HCT116 (cell line): ENCODE data around the gene RPL3. TPM values are rescaled to one million over a fixed set of nuclear protein-coding genes. Genes with fewer than 3 reads are reported as not detected.

Experiments used
- ATAC-seq: fragments of 200-7000 bp; cut with Tn5 transposase; 2 replicates; pipeline ENCODE4 v1.9.1; 2020; ENCODE audit warnings: mild to moderate bottlenecking, moderate library complexity
- BruUV-seq: library from RNA; stranded (reverse); fragments of 400-500 nt; replicated peaks from 2 replicates; lab custom pipeline; 2021; lab: Mats Ljungman, UMichigan
- CTCF ChIA-PET: fragments of 300-600 bp; sonication (Branson Sonifier 250); formaldehyde crosslinking; loops from one replicate; lab custom pipeline; 2021; ENCODE audit warnings: antibody characterized with exemption; lab: Charles Lee
- POLR2A ChIA-PET: fragments of 300-600, 350-600 bp; sonication (Branson Sonifier 250); formaldehyde crosslinking; loops from one replicate; lab custom pipeline; 2021; ENCODE audit warnings: antibody characterized with exemption; lab: Charles Lee
- RAD21 ChIA-PET, 2 experiments: fragments of 300-600 bp; sonication (Branson Sonifier 250); formaldehyde crosslinking; loops; one replicate each; lab custom pipeline; 2023; ENCODE audit warnings: low total read pairs in 2 of 2; ENCODE audit not compliant: uncharacterized antibody in 2 of 2, unreplicated experiment in 2 of 2, low non-redundant PET in 1 of 2; lab: Charles Lee
- DNase-seq: peaks from one replicate; pipeline ENCODE4 v3.0.0-alpha.2; 2010; ENCODE audit warnings: low read depth, low spot score
- H2AFZ ChIP-seq: fragments of 200-600 bp; shearing (Covaris generic), sonication (generic); 2 replicates; pipeline ENCODE4 v1.6.1; 2017; ENCODE audit warnings: low read depth, mixed run types, mixed read lengths, antibody characterized with exemption, low read length; ENCODE audit not compliant: poor library complexity, severe bottlenecking
- H3K27ac ChIP-seq: 2 replicates; pipeline ENCODE4 v1.5.1; 2012; ENCODE audit warnings: low read depth, low read length
- H3K27me3 ChIP-seq: fragments of 200-600 bp; sonication (generic); 2 replicates; pipeline ENCODE4 v1.6.1; 2016; ENCODE audit warnings: mixed run types, low read length, mixed read lengths; ENCODE audit not compliant: insufficient read depth
- H3K36me3 ChIP-seq, 2 experiments: fragments of 200-500 bp in 1 of 2; fragments of 200-600 bp in 1 of 2; sonication (Bioruptor generic) in 1 of 2; sonication (generic) in 1 of 2; 2 replicates each; pipeline versions ENCODE4 v1.5.1 to v1.6.1; 2014 to 2016; ENCODE audit warnings: low read length in 2 of 2, inconsistent platforms in 1 of 2, mixed read lengths in 1 of 2, mixed run types in 1 of 2; ENCODE audit not compliant: insufficient read depth in 2 of 2, control insufficient read depth in 1 of 2
- H3K4me1 ChIP-seq, 2 experiments: fragments of 200-600 bp in 1 of 2; sonication (generic) in 1 of 2; 2 replicates each; pipeline versions ENCODE4 v1.5.1 to v1.6.1; 2012 to 2017; ENCODE audit warnings: low read length in 2 of 2, inconsistent platforms in 1 of 2, mild to moderate bottlenecking in 1 of 2, mixed read lengths in 1 of 2, mixed run types in 1 of 2, moderate library complexity in 1 of 2; ENCODE audit not compliant: insufficient read depth in 2 of 2, control insufficient read depth in 1 of 2
- H3K4me2 ChIP-seq: fragments of 200-600 bp; sonication (generic); 2 replicates; pipeline ENCODE4 v1.6.1; 2017; ENCODE audit warnings: mixed run types, low read length, mixed read lengths
- H3K4me3 ChIP-seq, 2 experiments: fragments of 200-600 bp in 1 of 2; sonication (generic) in 1 of 2; replicated peaks in 1 of 2; 2 replicates each; pipeline ENCODE4 v1.5.1; 2011 to 2016; ENCODE audit warnings: low read length in 2 of 2, control low read depth in 1 of 2, low read depth in 1 of 2, mild to moderate bottlenecking in 1 of 2, mixed read lengths in 1 of 2, mixed run types in 1 of 2
- H3K79me2 ChIP-seq: fragments of 200-600 bp; sonication (generic); 2 replicates; pipeline ENCODE4 v1.6.1; 2017; ENCODE audit warnings: mild to moderate bottlenecking, mixed run types, low read length, moderate library complexity, mixed read lengths; ENCODE audit not compliant: insufficient read depth
- H3K9ac ChIP-seq: fragments of 200-600 bp; sonication (generic); 2 replicates; pipeline ENCODE4 v1.6.1; 2016; ENCODE audit warnings: low read length, mixed read lengths
- H3K9me2 ChIP-seq: fragments of 200-600 bp; sonication (generic), shearing (Covaris generic); 2 replicates; pipeline ENCODE4 v1.6.1; 2017; ENCODE audit warnings: mixed run types, mild to moderate bottlenecking, moderate library complexity; ENCODE audit not compliant: insufficient read depth
- H3K9me3 ChIP-seq, 2 experiments: fragments of 200-500 bp in 1 of 2; fragments of 200-600 bp in 1 of 2; sonication (Bioruptor generic) in 1 of 2; sonication (generic) in 1 of 2; 2 replicates each; pipeline ENCODE4 v1.6.1; 2014 to 2017; ENCODE audit warnings: low read length in 2 of 2, mixed read lengths in 2 of 2, inconsistent platforms in 1 of 2, low read depth in 1 of 2, mild to moderate bottlenecking in 1 of 2, mixed run types in 1 of 2, moderate library complexity in 1 of 2; ENCODE audit not compliant: control insufficient read depth in 1 of 2, insufficient read depth in 1 of 2
- H4K20me1 ChIP-seq: fragments of 200-600 bp; sonication (generic), shearing (Covaris generic); 2 replicates; pipeline ENCODE4 v1.6.1; 2017; ENCODE audit warnings: mixed run types, mild to moderate bottlenecking, moderate library complexity; ENCODE audit not compliant: insufficient read depth
- ATF3 ChIP-seq: IDR thresholded peaks from 2 replicates; pipeline ENCODE4 v1.6.1; 2012
- CEBPB ChIP-seq: IDR thresholded peaks from 2 replicates; pipeline ENCODE4 v1.6.1; 2012; ENCODE audit warnings: low read depth
- ELF1 ChIP-seq: IDR thresholded peaks from 2 replicates; pipeline ENCODE4 v1.6.1; 2012; ENCODE audit warnings: low read depth, borderline replicate concordance
- EZH2phosphoT487 ChIP-seq: fragments of 200-600 bp; IDR thresholded peaks from 2 replicates; pipeline ENCODE4 v1.6.1; 2018; ENCODE audit warnings: antibody characterized with exemption, borderline replicate concordance
- MAX ChIP-seq: IDR thresholded peaks from 2 replicates; pipeline ENCODE4 v1.6.1; 2012
- ZBTB33 ChIP-seq: IDR thresholded peaks from 2 replicates; pipeline ENCODE4 v1.6.1; 2011; ENCODE audit warnings: mild to moderate bottlenecking, low read length, moderate library complexity; ENCODE audit not compliant: insufficient replicate concordance; ENCODE audit errors: extremely low read depth
- ZNF274 ChIP-seq: fragments of 200-500 bp; sonication (Bioruptor generic); IDR thresholded peaks from 2 replicates; pipeline ENCODE4 v1.6.1; 2014; ENCODE audit warnings: mild to moderate bottlenecking, low read depth, low read length, inconsistent platforms
- intact Hi-C: fragments of 100-400 bp; cut with micrococcal nuclease; formaldehyde crosslinking; loops from 2 replicates; pipeline ENCODE4 v1.10.0; 2022
- total RNA-seq: library from RNA; stranded (reverse); gene quantifications from one replicate; pipeline ENCODE4 v1.2.1, GENCODE V29; 2021; ENCODE audit not compliant: unreplicated experiment

The RPL3 gene
- total RNA-seq, 1 experiment from 2014 or later = 2,966 TPM

- no peak overlapping the region for H3K4me3 ChIP-seq
- 0 out of 4 replicates have a peak, but pooled peaks cover 0 to 5% of the 10 kb centered on the region in 2 experiments for H3K9me3 ChIP-seq
- ChIA-PET CTCF (no interaction called here), RAD21 (no interaction called here), POLR2A (no interaction called here)
- TF ChIP-seq EZH2phosphoT487 (no peak), ZNF274 (no peak), ZBTB33 (no peak), CEBPB (no peak), MAX (no peak), ELF1 (no peak), ATF3 (no peak)
- no peaks in the 10 kb centered on the region for H3K9me2 ChIP-seq
- intact Hi-C loops = no loop called here
- ATAC-seq (no peak), DNase-seq (no peak)
- no peaks in the 10 kb centered on the region for H4K20me1 ChIP-seq
- no peaks in the 10 kb centered on the region for H3K27me3 ChIP-seq
- H3K9ac ChIP-seq = no peak overlapping the region
- no peaks in the 10 kb centered on the region for H3K4me1 ChIP-seq
- BruUV-seq = no TSS peak
- no peaks in the 10 kb centered on the region for H3K79me2 ChIP-seq
- H3K4me2 ChIP-seq = no peak overlapping the region
- no peak overlapping the region for H3K27ac ChIP-seq
- H2AFZ ChIP-seq = no peak overlapping the region
- H3K36me3 ChIP-seq = no peaks in the 10 kb centered on the region
Observed at GRCh38 chr22:39273950-39274887, 45.2 kb downstream of the RPL3 start.
